Endometrial microvascular endothelial cells (primary cell): Measurements from ENCODE around the gene SFXN1. TPM values are rescaled to one million over a fixed set of nuclear protein-coding genes. Genes with fewer than 3 reads are reported as not detected.

Source experiments
- in situ Hi-C: cut with HindIII; loops from 2 replicates; pipeline ENCODE4 v1.10.0; 2017; ENCODE audit warnings: low sequenced_read_pairs, low pct_unique_long_range_greater_than_20kb; ENCODE audit errors: inconsistent ontology term
- total RNA-seq: library from RNA; depleted of rRNA; stranded (reverse); fragments of >200 nt; gene quantifications from one replicate; pipeline ENCODE4 v1.2.3, GENCODE V29; 2015; ENCODE audit errors: inconsistent ontology term

Gene SFXN1
- total RNA-seq, 1 donor from 2014 or later: 102 TPM

DNA sequence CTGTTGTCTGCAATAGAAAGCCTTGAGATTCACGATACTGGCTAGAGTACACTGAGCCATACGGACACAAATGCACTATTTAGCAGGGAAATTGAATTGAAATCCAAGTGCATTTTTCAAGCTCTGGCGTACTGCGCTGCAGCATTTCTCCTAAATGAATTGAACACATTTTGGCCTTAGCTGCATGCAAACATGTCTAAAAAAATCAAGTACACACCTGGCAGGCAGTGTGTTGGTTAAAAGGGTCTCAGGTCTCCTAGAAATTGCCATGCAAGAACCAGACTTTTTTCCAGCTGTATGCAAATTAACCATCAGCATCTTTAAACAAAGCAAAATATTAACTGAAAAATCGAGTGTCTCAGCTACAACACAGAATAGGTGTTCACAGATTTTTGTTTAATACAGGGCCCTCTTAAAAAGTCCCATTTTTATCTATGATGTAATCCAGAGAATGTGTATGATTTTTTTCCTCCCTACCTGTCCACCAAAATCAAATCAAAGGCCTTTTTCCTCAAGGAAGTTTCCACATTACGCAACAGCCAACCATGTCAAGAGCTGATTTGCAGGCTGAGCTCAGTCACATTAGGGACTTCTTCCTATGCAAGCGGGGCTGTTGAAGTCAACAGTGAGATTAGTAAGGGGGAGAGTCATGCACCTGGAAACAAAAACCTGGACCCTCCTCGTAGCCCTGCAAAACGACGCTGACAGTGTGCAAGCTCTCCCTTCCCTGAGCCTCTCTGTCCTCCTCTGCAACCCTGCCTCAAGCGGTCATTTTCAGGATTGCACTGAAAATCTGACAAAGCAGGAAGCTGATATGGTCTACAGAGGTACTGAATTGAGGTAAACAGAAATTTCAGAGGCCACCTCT, 14.1 kb upstream of the SFXN1 start:
- in situ Hi-C loops: no loop called here

DNA sequence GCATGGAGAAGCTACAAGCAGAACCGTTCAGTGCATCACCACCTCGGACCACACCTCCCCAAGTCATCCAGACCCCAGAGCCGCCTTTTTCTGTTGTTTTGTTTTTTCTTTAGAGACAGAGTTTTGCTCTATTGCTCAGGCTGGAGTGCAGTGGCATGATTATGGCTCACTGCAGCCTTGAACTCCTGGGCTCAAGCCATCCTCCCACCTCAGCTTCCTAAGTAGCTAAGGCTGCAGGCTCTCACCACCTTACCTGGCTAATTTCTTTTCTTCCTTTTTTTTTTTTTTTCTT, 13.5 kb upstream of the SFXN1 start:
- in situ Hi-C loops: no loop called here

DNA sequence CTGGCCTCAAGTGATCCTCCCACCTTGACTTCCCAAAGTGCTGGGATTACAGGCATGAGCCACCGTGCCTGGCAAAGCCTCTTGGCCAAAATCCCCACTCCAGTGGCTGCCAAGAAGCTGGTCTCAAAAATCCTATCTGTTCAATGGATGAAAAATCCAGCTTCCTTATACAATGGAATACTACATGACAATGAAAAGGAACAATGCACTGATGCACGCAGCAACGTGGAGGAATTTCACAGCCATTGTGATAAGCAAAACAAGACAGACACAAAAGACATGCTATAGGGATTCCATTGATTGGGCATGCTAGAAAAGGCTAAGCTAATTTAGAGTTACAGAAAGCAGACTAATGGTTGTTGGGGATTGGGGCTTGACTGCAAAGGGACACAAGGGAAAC, 13.1 kb upstream of the SFXN1 start:
- in situ Hi-C loops: no loop called here

DNA sequence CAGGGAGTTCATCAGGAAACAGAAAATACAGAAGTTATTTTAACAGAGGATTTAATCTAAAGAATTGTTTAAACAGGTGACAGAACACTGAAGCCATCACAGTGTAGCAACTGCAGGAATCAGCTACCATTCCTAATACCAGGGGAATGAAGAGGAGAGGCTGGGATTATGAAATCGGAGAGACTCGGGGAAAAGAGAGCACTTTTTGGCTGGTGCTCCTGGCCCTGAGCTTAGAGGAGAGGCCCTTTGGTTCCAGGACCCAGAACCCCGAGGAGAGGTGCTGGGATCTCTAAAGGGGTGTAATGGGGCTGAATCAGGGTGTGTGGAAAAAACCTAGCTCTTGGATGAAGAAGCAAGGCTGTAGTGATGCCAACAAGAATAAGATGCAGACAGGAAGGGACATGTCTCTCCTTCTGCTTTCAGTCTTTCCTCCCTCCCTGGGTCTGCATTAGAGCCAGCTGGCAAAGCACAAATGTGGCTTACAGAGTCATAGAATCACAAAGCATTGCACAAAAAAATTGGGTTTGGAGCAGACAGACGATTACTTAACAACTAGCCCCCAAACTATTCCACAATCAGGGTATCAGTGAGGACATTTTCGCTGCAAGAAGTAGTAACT, 11.6 kb upstream of the SFXN1 start:
- in situ Hi-C loops: no loop called here

DNA sequence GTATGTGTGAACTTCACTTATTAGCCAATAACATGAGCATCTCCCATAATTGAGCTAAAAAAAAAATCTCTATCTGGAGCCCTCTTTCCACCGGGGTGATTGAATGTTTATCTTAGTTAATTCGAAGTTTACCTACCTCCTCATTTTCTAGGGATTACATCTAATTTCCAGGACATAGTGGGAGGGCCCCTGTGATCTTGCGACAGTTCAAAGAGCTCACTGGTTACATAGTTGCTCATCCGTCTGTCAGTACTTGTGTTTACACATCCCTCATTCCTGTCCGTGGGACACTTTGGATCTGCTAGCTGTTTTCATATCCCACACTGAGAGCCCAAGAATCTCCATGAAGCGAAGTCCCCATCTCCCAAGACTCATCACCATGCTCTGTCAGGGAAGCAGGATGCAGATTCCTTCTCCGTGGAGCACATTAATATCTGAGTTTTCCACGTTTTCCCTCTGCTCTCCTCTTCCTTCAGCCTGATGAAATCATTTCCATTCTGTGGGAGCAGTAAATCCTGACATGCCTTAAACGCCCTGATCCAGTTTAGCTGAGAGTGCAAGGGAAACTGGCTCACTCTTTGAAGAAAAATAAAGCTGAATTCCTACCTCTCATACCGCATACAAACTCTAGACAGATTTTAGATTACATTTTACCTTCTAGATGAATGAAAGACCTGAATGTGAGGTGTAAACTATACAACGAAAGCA, 10.2 kb upstream of the SFXN1 start:
- in situ Hi-C loops: no loop called here

DNA sequence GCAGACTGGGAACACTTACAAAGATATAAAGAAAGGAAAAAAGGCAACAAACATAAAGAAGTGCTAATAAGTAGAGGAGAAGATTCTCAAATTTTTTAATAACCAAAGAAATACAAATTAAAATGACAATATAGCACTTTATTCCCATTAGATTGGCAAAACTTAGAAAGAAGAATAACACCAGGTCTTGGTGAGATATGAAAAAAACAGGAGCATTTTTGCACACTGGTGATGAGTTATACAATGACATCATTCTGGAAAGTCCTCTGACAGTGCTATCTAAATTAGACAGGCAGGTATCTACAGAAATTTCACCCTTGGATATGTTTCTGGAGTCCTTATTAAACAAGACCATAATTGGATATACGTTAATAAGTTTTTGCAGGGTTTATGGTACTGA, 9.5 kb upstream of the SFXN1 start:
- in situ Hi-C loops: no loop called here

DNA sequence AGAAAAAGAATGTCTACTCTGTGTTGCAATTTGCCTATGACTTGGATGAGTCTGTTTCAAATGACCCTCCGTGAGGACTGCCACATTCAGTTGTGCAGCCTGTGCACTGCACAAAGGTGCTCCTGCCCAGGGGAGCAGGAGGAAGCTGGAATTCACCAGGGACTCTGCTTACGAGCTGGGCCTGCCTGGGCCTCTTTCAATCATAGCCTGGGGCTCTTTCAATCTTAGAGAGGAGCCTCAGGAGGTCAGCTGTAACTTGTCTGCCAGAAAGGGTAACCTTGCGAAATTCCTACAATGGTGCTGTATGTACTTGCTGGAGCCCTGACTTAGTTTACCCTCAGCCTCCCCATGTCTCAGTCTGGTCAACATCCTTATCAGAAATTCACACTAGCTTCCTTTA, 8.4 kb upstream of the SFXN1 start:
- in situ Hi-C loops: no loop called here

DNA sequence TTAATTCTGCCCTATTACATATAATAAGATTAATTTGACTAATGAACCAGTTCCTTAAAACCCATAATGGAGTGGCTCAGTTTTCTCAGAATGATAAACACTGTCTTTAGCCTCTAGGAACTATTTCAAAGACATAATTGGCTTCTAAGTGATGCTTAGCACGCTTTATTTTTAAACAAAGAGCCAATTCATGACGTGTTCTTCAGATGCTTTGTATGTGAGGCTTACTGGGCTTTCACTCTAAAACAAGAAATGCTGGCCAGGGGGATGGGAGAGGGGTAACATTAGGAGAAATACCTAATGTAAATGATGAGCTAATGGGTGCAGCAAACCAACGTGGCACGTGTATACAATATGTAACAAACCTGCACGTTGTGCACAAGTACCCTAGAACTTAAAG, 7.6 kb upstream of the SFXN1 start:
- in situ Hi-C loops: no loop called here

DNA sequence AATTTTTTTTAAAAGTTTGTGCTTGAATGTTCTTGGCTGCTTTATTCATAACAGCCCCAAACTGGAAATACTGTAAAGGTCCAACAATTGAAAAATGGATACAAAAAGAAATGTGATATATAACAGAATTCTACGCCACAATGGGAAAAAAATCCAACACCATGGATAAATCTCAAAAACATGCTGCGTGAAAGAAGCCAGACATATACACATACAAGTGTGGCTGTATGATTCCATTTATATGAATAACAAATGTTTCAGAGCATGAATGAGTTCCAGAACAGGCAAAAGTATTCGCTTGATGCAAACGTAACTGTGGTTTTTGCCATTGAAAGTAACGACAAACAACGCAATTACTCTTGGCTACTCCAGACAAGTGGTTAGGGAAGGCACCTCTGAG, 7.2 kb upstream of the SFXN1 start:
- in situ Hi-C loops: no loop called here

DNA sequence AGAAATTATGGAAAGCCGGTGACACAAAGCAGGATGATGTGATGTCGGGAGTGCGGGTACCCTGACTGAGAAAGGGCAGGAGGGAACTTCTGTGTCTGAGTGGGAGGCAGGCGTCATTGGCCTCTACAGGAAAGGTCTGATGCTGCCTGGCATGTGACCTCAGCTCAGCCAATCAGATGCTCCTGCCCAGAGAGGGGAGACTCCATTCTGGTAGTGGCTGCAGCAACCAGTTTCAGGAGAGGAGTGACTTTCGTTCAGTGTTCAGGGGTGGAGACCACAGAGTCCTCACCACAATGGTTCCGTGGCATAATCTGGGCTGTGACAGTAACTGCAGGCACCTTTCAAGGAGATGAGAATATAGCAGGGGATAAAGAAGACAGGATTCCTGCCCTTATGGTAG, 6.7 kb upstream of the SFXN1 start:
- in situ Hi-C loops: no loop called here

DNA sequence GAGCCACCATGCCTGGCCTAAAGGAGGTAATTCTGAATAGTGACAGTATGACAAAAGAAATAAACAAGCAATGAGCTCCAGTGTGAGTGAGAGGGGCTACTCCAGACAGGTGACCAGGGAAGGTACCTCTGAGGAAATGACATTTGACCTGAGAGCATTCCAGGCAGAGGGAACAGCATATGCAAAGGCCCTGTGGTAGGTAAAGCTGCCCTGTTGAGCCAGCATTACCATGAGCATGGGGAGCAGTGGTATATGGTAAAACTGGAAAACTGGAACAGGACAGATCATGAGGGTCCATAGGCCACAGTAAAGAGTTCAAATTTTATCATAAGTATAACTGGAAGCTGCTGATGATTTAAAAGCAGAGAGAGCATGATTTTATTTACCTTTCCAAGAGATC, 6.0 kb upstream of the SFXN1 start:
- in situ Hi-C loops: no loop called here

DNA sequence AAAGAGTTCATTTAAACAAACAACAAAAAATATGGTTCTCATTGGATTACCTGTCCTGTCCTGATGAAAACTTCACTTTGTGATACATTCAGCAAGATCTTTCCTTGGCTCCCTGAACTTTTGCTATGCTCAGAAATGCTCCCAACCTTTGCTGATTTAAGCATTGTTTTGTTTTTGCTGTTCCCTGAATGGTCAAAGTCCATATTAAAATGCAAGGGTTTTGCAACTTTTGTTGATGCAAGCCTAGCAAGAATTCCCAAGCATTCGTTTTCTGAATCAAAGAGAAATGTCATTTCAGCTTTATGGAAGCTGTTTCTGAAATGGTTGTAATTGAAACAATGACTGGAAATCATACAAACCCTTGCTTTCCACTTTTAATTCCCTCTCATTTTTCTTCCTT, 3.1 kb upstream of the SFXN1 start:
- in situ Hi-C loops: no loop called here

DNA sequence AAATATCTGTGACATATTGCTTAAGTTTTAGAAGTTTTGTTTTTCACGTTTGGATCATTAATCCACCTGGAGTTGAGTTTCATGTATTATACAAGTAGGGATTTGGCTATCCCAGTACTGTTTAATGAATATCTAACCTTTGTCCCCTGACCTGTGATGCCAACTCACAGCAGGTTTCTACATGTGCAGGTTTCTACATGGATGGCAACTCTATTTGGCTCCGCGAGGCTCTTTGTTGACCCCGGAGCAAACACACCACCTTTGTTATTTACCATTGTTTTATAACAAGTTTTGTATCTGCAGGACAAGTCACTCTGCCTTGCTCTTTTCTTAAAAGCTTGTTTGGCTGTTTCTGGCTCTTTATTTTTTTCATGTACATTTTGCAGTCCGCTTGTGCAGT, 920 bp upstream of the SFXN1 start:
- in situ Hi-C loops: no loop called here

DNA sequence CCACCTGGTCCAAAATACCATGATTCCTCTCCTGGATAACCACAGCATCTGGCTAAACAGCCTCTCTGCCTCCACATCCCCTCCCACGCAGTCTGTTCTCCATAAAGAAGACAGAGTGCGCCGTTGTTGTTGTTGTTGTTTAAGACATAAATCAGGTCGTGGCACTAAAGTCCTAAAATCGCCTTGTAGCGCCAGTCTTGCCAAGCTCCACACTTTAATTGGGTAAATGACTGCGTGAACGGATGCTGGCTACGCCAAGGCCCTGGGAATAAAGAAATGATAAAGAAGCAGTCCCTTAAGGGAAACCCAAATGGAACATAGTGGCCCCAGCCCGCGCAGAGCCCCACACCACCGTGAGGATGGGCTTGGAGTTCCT, 364 bp upstream of the SFXN1 start:
- in situ Hi-C loops: no loop called here

DNA sequence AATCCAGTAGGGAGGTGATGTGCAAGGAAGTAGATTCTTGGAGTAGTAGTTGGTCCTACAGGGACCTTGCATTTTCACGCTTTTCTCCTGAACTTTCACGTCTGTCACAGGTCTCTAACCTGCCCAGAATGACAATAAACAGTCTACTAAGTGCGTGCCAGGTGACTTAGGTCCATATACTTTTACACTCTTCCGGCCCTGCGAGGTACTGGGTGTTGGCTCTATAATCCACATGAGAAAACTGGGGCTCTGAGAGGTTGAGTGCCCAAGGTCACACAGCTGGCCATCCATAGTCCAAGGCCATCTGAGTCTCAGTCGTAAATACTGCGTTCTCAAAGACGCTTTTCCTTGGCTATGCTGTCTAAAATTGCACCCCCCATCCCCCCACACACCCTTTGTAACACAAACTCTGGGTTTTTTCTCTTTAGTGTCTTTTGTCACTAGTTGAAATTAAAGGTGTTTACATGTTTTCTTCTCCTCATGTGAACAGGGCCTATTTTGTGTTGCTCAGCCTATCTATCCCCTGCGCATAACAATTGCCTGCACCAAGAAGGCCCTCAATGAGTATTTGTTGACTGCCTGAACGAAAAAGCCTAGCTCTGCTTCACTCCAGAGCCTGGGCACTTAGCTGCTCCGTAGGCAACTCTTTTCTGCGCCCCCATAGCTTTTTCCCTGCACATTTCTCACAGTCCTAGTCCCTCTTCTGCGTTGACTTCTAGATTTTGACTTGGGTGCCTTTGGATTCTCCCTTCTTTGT, 943 bp downstream of the SFXN1 start:
- in situ Hi-C loops: no loop called here

DNA sequence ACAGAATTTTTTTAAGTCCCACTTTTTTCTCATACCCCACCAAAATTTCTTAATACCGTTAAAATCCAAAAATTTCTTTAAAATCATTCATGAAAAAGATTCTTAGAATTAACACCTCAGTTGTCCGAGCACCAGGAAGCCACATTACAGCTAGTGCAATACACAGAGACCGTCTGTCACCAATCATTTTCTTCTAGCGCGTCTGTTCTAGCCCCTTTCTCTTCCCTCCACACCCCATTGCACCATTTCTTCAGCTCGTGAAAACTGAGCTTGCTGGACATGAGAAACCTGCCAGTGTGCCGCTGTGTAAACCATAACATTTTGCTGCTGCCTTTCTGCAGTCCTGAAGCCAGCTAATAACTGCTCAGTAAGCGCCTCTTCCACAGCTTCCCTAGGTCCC, 5.0 kb downstream of the SFXN1 start:
- in situ Hi-C loops: no loop called here

DNA sequence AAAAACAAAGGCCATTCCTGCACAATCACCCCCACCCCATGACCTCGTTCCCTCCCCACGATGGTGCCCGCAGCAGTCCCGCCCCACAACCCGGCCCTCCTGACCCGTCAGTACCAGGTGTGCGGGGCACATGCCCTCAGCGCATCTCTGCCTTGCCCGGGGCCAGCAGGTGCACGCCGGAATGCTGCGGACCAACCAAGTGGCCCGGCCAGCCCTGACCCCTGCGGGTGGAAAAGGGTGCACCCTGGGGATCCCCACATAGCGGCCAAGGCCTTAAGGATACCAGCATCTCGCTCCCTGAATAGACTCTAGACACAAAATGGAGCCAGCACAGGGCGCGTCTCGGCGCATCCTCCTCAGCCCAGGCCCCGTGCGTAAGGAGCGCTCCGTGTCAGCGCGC, 6.0 kb downstream of the SFXN1 start:
- in situ Hi-C loops: no loop called here

DNA sequence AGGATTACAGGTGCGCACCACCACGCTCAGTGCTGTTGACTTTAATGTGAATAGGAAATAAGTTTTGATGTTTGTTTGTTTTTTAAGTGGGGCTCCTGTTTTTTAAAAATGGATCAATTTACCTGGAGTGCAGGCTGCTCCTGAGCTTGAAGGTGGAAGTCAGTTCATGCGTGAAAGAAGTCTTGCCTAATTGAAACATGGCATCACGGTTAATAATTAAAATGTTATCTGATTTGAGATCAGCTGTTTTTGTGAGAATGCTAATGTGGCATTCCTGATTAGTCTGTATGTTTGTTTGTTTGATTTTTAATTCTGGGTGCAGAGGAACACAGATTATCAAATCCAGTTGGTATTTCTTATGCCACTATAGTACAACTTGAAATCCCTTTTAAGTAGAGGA, 6.5 kb downstream of the SFXN1 start:
- in situ Hi-C loops: no loop called here

DNA sequence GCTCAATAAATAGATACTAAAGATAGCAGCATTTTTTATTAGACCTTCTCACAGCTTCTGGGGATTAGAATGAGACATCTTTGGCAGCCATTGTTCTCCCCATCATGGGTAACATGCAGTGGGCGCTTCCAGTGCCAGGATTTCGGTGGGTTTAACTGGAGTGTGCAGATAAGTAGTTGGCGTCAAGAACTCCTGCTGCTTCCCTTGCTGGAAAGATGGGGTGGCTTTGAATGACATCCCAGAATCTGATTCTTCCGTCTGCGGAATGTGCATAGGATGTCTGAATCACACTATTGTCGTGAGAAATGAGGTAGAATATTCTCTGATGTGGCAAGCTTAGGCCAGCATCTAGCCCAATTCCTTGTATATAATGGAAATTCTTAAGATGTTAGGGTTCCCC, 7.3 kb downstream of the SFXN1 start:
- in situ Hi-C loops: no loop called here
